K562 (cell line): ENCODE data around the gene PALMD. TPM values are rescaled to one million over a fixed set of nuclear protein-coding genes. Genes with fewer than 3 reads are reported as not detected.

ENCODE experiments used
- PHF21A ChIP-seq: fragments of 450-650 bp; IDR thresholded peaks from 2 replicates; pipeline ENCODE4 v1.6.1; 2017; ENCODE audit warnings: low read depth, borderline replicate concordance
- polyA plus RNA-seq, 8 experiments: library from polyadenylated mRNA; depleted of rRNA in 4 of 8; stranded (reverse) in 5 of 8; unstranded in 3 of 8; fragments of >200 nt; fragmentation: Nextera tagmentation in 2 of 8; fragmentation: Illumina TruSeq in 1 of 8; extraction: Ambion mirVana in 2 of 8; extraction: Trizol in 1 of 8; gene quantifications; 2 replicates each; pipeline versions ENCODE4 v1.2.1 to v1.2.3, GENCODE V29; 2011 to 2014; ENCODE audit warnings: inconsistent platforms in 1 of 8, missing spikeins in 1 of 8
- total RNA-seq, 7 experiments: library from RNA; depleted of rRNA in 6 of 7; stranded (reverse); fragments of >200 nt in 6 of 7; fragmentation: Illumina TruSeq in 2 of 7; extraction: Trizol in 2 of 7; gene quantifications; 2 replicates each; pipeline versions ENCODE4 v1.2.1 to v1.2.3, GENCODE V29; 2011 to 2021; ENCODE audit warnings: low replicate concordance in 1 of 7
- TF ChIP-seq, protein P1 (sequence below): fragments of 200-600 bp; sonication (generic); IDR thresholded peaks from one replicate; pipeline ENCODE4 v1.6.1; 2012; ENCODE audit warnings: mild to moderate bottlenecking, low read depth, low read length, inconsistent platforms
- TF ChIP-seq, protein P2 (sequence below): sonication (generic); formaldehyde crosslinking; IDR thresholded peaks from 2 replicates; pipeline ENCODE4 v1.8.1; 2022; ENCODE audit warnings: missing genetic modification reagents

PALMD gene
- total and polyA plus RNA-seq, 9 of the 15 experiments (the other 6 are each of a cell fraction or from before 2014, with no cell fraction given): 2.7 to 13.5 (median 5.4) TPM

DNA sequence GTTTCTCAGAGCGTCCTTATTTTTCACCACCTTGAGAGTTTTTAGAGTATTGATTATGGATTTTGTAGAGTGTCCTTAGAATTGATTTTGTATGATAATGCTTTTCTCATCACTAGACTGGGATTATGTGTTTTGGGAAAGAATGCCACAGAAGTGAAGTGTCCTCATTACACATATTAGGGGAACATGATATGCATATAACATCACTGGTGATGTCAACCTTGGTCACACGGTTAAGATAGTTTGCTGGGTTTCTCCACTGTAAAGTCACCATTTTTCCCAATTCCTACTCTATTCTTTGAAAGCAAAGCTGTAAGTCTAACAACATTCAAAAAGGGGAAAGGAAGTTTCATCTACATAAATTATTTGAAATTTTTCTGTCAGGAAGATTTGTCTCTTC, 39.6 kb upstream of the PALMD start (continued):
- TF ChIP-seq, protein P1, sequence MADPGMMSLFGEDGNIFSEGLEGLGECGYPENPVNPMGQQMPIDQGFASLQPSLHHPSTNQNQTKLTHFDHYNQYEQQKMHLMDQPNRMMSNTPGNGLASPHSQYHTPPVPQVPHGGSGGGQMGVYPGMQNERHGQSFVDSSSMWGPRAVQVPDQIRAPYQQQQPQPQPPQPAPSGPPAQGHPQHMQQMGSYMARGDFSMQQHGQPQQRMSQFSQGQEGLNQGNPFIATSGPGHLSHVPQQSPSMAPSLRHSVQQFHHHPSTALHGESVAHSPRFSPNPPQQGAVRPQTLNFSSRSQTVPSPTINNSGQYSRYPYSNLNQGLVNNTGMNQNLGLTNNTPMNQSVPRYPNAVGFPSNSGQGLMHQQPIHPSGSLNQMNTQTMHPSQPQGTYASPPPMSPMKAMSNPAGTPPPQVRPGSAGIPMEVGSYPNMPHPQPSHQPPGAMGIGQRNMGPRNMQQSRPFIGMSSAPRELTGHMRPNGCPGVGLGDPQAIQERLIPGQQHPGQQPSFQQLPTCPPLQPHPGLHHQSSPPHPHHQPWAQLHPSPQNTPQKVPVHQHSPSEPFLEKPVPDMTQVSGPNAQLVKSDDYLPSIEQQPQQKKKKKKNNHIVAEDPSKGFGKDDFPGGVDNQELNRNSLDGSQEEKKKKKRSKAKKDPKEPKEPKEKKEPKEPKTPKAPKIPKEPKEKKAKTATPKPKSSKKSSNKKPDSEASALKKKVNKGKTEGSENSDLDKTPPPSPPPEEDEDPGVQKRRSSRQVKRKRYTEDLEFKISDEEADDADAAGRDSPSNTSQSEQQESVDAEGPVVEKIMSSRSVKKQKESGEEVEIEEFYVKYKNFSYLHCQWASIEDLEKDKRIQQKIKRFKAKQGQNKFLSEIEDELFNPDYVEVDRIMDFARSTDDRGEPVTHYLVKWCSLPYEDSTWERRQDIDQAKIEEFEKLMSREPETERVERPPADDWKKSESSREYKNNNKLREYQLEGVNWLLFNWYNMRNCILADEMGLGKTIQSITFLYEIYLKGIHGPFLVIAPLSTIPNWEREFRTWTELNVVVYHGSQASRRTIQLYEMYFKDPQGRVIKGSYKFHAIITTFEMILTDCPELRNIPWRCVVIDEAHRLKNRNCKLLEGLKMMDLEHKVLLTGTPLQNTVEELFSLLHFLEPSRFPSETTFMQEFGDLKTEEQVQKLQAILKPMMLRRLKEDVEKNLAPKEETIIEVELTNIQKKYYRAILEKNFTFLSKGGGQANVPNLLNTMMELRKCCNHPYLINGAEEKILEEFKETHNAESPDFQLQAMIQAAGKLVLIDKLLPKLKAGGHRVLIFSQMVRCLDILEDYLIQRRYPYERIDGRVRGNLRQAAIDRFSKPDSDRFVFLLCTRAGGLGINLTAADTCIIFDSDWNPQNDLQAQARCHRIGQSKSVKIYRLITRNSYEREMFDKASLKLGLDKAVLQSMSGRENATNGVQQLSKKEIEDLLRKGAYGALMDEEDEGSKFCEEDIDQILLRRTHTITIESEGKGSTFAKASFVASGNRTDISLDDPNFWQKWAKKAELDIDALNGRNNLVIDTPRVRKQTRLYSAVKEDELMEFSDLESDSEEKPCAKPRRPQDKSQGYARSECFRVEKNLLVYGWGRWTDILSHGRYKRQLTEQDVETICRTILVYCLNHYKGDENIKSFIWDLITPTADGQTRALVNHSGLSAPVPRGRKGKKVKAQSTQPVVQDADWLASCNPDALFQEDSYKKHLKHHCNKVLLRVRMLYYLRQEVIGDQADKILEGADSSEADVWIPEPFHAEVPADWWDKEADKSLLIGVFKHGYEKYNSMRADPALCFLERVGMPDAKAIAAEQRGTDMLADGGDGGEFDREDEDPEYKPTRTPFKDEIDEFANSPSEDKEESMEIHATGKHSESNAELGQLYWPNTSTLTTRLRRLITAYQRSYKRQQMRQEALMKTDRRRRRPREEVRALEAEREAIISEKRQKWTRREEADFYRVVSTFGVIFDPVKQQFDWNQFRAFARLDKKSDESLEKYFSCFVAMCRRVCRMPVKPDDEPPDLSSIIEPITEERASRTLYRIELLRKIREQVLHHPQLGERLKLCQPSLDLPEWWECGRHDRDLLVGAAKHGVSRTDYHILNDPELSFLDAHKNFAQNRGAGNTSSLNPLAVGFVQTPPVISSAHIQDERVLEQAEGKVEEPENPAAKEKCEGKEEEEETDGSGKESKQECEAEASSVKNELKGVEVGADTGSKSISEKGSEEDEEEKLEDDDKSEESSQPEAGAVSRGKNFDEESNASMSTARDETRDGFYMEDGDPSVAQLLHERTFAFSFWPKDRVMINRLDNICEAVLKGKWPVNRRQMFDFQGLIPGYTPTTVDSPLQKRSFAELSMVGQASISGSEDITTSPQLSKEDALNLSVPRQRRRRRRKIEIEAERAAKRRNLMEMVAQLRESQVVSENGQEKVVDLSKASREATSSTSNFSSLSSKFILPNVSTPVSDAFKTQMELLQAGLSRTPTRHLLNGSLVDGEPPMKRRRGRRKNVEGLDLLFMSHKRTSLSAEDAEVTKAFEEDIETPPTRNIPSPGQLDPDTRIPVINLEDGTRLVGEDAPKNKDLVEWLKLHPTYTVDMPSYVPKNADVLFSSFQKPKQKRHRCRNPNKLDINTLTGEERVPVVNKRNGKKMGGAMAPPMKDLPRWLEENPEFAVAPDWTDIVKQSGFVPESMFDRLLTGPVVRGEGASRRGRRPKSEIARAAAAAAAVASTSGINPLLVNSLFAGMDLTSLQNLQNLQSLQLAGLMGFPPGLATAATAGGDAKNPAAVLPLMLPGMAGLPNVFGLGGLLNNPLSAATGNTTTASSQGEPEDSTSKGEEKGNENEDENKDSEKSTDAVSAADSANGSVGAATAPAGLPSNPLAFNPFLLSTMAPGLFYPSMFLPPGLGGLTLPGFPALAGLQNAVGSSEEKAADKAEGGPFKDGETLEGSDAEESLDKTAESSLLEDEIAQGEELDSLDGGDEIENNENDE: no peak
- no peak for TF ChIP-seq PHF21A
- TF ChIP-seq, protein P2, sequence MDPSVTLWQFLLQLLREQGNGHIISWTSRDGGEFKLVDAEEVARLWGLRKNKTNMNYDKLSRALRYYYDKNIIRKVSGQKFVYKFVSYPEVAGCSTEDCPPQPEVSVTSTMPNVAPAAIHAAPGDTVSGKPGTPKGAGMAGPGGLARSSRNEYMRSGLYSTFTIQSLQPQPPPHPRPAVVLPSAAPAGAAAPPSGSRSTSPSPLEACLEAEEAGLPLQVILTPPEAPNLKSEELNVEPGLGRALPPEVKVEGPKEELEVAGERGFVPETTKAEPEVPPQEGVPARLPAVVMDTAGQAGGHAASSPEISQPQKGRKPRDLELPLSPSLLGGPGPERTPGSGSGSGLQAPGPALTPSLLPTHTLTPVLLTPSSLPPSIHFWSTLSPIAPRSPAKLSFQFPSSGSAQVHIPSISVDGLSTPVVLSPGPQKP (CRISPR knock-in tag): no peak
